Esophagus squamous epithelium (tissue), 5 donors: Measurements from ENCODE around the gene FGF18. TPM values are rescaled to one million over a fixed set of nuclear protein-coding genes. Genes with fewer than 3 reads are reported as not detected.

Source experiments
- DNase-seq: peaks from one replicate; lab custom pipeline; 2025; lab: John Stamatoyannopoulos, UW
- H3K27ac ChIP-seq, 4 donors: fragments of 200-600 bp; sonication (generic); one replicate each; pipeline ENCODE4 v1.5.1; 2016 to 2019; ENCODE audit warnings: mild to moderate bottlenecking in 1 of 4
- H3K27me3 ChIP-seq, 4 donors: fragments of 200-600 bp; sonication (generic); 1 replicate in 3 of 4; 2 replicates in 1 of 4; pipeline versions ENCODE4 v1.5.1 to v1.6.0; 2017 to 2021; ENCODE audit warnings: antibody characterized with exemption in 1 of 4
- H3K36me3 ChIP-seq, 3 donors: fragments of 200-600 bp; sonication (generic); one replicate each; pipeline ENCODE4 v1.5.1; 2016 to 2019
- H3K4me1 ChIP-seq, 3 donors: fragments of 200-600 bp; sonication (generic); one replicate each; pipeline ENCODE4 v1.5.1; 2017 to 2019
- H3K4me3 ChIP-seq, 4 donors: fragments of 200-600 bp; sonication (generic); 1 replicate in 3 of 4; 2 replicates in 1 of 4; pipeline ENCODE4 v1.5.1; 2016 to 2019; ENCODE audit warnings: mild to moderate bottlenecking in 2 of 4, moderate library complexity in 1 of 4
- H3K9me3 ChIP-seq, 3 donors: fragments of 200-600 bp; sonication (generic); one replicate each; pipeline ENCODE4 v1.5.1; 2016 to 2019
- CTCF ChIP-seq, 6 experiments: fragments of 450-650 bp in 4 of 6; fragments of 200-600 bp in 2 of 6; sonication (generic) in 2 of 6; IDR thresholded peaks; one replicate each; pipeline ENCODE4 v1.5.1; 2016 to 2019; ENCODE audit warnings: antibody characterized with exemption in 6 of 6, mild to moderate bottlenecking in 4 of 6, moderate library complexity in 4 of 6
- POLR2A ChIP-seq, 4 donors: fragments of 450-650 bp; IDR thresholded peaks; one replicate each; pipeline ENCODE4 v1.6.1; 2017; ENCODE audit warnings: antibody characterized with exemption in 4 of 4, mild to moderate bottlenecking in 4 of 4, moderate library complexity in 3 of 4
- whole genome bisulfite sequencing, 2 donors: methylation state at CpG; one replicate each; pipeline ENCODE4 v1.1.5; 2018; 5-methylcytosine and 5-hydroxymethylcytosine counted together
- intact Hi-C: fragments of 100-400 bp; cut with DNase I; formaldehyde crosslinking; loops from one replicate; pipeline ENCODE4 v1.15.0; 2022
- total RNA-seq, 4 donors: library from RNA; depleted of rRNA; stranded (reverse); fragments of >200 nt; gene quantifications; one replicate each; pipeline ENCODE4 v1.1.0, GENCODE V29; 2016
- donor health status: DM: yes; HTN: yes; CAD: no.

FGF18 gene
- total RNA-seq, 4 donors from 2014 or later: 0.15 to 0.29 (median 0.19) TPM; not detected in 1

GRCh38 chr5:171422902-171423663, 3.6 kb downstream of the FGF18 start:
- Histone ChIP-seq H3K27me3 (peaks cover 0 to 41% (median 0%) of the 10 kb centered on the region in 4 donors), H3K36me3 (no peaks in the 10 kb centered on the region), H3K4me3 (no peak overlapping the region), H3K9me3 (no peaks in the 10 kb centered on the region), H3K4me1 (peaks cover 21 to 33% (median 23%) of the 10 kb centered on the region in 3 donors), H3K27ac (no peak overlapping the region)
- no peak for DNase-seq
- TF ChIP-seq CTCF (IDR thresholded peaks at IDR 0.05) (no peak), POLR2A (IDR thresholded peaks at IDR 0.05) (no peak)
- 89 to 90% methylated on average over 16 to 20 of the region's 26 CpGs for WGBS, 2 donors
- intact Hi-C loops: loop anchor here (5.0 kb wide), 1 partner anchor 484 kb away; no protein-coding TSS in a partner anchor

DNA sequence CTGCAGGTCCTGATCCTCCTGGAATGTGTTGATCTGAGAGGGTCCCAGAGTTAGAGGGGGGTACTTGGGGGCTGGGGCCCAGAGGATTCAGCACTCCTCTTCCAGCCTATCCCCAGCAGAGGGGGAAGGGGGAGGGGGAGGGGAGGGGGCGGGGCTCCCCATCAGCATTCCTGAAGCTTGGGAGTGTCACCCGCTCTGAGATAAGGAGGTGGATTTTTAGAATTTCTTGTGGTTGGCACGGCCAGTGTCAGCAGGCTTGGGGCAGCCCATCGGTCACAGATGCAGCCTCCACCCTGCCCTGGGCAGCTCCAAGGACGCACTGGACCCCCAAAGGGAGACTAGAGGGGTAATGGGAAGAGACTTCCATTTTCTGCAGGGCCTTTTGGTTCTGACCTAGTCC, 5.3 kb downstream of the FGF18 start:
- no peak for DNase-seq
- WGBS, 2 donors: 53 to 54% methylated on average over 3 of the region's 5 CpGs

DNA sequence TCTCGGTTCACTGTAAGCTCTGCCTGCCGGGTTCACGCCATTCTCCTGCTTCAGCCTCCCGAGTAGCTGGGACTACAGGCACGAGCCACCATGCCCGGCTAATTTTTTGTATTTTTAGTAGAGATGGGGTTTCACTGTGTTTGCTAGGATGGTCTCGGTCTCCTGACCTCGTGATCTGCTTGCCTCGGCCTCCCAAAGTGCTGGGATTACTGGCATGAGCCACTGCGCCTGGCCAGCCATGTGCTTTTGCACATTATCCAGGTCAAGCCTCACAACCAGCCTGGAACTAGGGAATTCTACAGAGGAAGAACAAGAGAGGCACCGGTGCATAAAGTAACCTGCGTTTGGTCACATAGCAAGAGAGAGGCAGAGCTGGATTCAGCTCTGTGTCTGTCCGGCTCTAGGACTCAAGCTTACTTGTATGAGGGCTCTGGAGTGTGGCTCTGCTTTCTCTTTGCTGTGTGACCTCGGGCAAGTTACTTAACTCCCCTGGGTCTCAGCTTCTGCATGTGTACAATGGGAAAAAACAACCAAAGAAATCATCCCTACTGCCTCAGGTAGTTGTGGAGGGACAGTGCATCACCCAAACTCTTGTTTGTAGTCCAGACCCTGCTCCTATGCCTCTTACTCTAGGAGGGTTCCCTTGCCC, 6.3 kb downstream of the FGF18 start:
- Histone ChIP-seq H3K9me3 (no peaks in the 10 kb centered on the region), H3K4me1 (peaks cover 2 to 8% (median 7%) of the 10 kb centered on the region in 3 donors), H3K4me3 (no peak overlapping the region), H3K27ac (no peak overlapping the region), H3K27me3 (peaks cover 0 to 21% (median 0%) of the 10 kb centered on the region in 4 donors), H3K36me3 (no peaks in the 10 kb centered on the region)
- no peak for DNase-seq
- TF ChIP-seq POLR2A (IDR thresholded peaks at IDR 0.05): no peak
- no peak for TF ChIP-seq CTCF (IDR thresholded peaks at IDR 0.05)
- intact Hi-C loops: no loop called here
- 86 to 92% methylated on average over 12 to 13 of the region's 14 CpGs for WGBS, 2 donors

More for the DNA sequence above, 5.3 kb downstream of the FGF18 start:
- intact Hi-C loops: loop anchor here (5.0 kb wide), 1 partner anchor 483 kb away; no protein-coding TSS in a partner anchor
- peaks cover 0 to 31% (median 0%) of the 10 kb centered on the region in 4 donors for H3K27me3 ChIP-seq
- H3K9me3 ChIP-seq: no peaks in the 10 kb centered on the region
- H3K36me3 ChIP-seq: no peaks in the 10 kb centered on the region
- H3K27ac ChIP-seq: no peak overlapping the region
- TF ChIP-seq CTCF (IDR thresholded peaks at IDR 0.05): no peak
- TF ChIP-seq POLR2A (IDR thresholded peaks at IDR 0.05): no peak
- peaks cover 12 to 18% (median 14%) of the 10 kb centered on the region in 3 donors for H3K4me1 ChIP-seq
- no peak overlapping the region for H3K4me3 ChIP-seq

DNA sequence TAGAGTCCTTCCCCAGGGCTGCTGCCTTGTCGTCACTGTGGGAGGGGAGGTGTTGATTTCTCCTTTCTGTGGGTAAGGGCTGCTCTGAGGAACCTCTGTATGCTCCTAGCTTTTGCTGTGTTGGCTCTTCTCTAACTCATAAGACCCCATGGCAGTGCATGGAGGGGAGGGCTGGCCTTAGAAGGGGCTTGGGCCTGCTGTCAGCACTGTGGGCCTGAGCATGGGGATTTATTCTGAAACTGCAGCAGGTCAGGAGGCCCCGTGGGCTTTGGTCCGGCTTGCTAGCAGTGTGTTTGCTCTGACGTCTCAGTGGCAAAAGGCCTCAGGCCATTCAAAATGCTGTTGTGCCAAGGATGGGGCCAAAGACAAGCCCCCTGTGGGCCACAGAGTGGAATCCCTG, 6.8 kb downstream of the FGF18 start:
- Histone ChIP-seq H3K4me3 (no peak overlapping the region), H3K9me3 (no peaks in the 10 kb centered on the region), H3K27ac (no peak overlapping the region), H3K4me1 (peaks cover 0 to 3% (median 1%) of the 10 kb centered on the region in 3 donors), H3K27me3 (peaks cover 0 to 15% (median 0%) of the 10 kb centered on the region in 4 donors), H3K36me3 (no peaks in the 10 kb centered on the region)
- TF ChIP-seq POLR2A (IDR thresholded peaks at IDR 0.05) (no peak), CTCF (IDR thresholded peaks at IDR 0.05) (no peak)
- 90% methylated on average over 2 of the region's 4 CpGs; no CpG with 5 or more reads in 1 of the 2 donors for WGBS, 2 donors
- no peak for DNase-seq
- intact Hi-C loops: no loop called here

GRCh38 chr5:171426680-171427079, 7.2 kb downstream of the FGF18 start:
- intact Hi-C loops: no loop called here
- TF ChIP-seq CTCF (IDR thresholded peaks at IDR 0.05): no peak
- no peak for TF ChIP-seq POLR2A (IDR thresholded peaks at IDR 0.05)
- Histone ChIP-seq H3K9me3 (no peaks in the 10 kb centered on the region), H3K4me1 (no peaks in the 10 kb centered on the region), H3K27me3 (peaks cover 0 to 11% (median 0%) of the 10 kb centered on the region in 4 donors), H3K4me3 (no peak overlapping the region), H3K27ac (no peak overlapping the region), H3K36me3 (no peaks in the 10 kb centered on the region)
- no peak for DNase-seq
- WGBS, 2 donors: 85 to 89% methylated on average over 5 to 7 of the region's 9 CpGs
